Measurements from ENCODE around the gene SLC24A3. TPM values are rescaled to one million over a fixed set of nuclear protein-coding genes. Genes with fewer than 3 reads are reported as not detected.

SLC24A3 gene
- total RNA-seq, 1 experiment from 2014 or later, result not detected

- ChIA-PET POLR2A (no interaction called here), CTCF (no interaction called here)
- DNase-seq (ENCODE audit: low read depth, low spot score) (no peak), ATAC-seq (no peak)
- Histone ChIP-seq H3K4me3 (ENCODE audit: low read depth in 2 of 2, low read length in 2 of 2) (no peak overlapping the region), H3K36me3 (ENCODE audit: control insufficient read depth, insufficient read depth, low read length) (no peaks in the 10 kb centered on the region), H3K27ac (ENCODE audit: low read length) (no peak overlapping the region), H3K27me3 (ENCODE audit: control insufficient read depth, insufficient read depth, low read length) (no peaks in the 10 kb centered on the region), H3K9me3 (ENCODE audit: control insufficient read depth, insufficient read depth, low read depth, low read length) (no peaks in the 10 kb centered on the region), H3K4me1 (ENCODE audit: control insufficient read depth, insufficient read depth, low read length) (no peaks in the 10 kb centered on the region)
- TF ChIP-seq POLR2AphosphoS5 (IDR thresholded peaks at IDR 0.05; ENCODE audit: low read depth, low read length) (no peak), CTCF (IDR thresholded peaks at IDR 0.05) (no peak), TCF7L2 (IDR thresholded peaks at IDR 0.05; ENCODE audit: low read depth, low read length) (no peak)
- intact Hi-C loops (cut with micrococcal nuclease; ENCODE audit: unreplicated experiment) (no loop called here), in situ Hi-C loops (cut with HindIII; ENCODE audit: low pct_unique_long_range_greater_than_20kb, low sequenced_read_pairs) (no loop called here)
- no TSS peak for BruUV-seq (replicated peaks)
Observed at GRCh38 chr20:19363476-19363875, 151.0 kb downstream of the SLC24A3 start.

DNA sequence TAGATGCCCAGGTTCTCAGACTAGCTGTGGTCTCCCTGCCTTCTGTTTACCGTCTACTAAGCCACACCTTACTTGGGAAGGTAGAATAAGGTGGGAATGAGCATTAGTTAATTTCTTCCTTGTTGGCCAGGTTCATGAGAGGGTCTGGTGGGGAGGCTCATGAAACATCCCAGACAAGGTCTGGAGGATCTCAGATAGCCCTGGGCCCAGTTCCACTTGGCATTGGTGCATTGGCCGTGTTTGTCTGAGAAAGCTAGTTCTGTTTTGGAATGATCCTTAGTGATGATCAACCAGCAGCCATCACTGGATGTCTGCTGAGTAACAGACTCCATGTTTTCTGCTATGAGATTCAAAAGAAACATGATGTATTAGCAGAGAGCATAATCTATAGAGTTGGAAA is 155.1 kb downstream of the SLC24A3 start:
- no peaks in the 10 kb centered on the region for H3K36me3 ChIP-seq (ENCODE audit: control insufficient read depth, insufficient read depth, low read length)
- in situ Hi-C loops (cut with HindIII; ENCODE audit: low pct_unique_long_range_greater_than_20kb, low sequenced_read_pairs) (no loop called here), intact Hi-C loops (cut with micrococcal nuclease; ENCODE audit: unreplicated experiment) (no loop called here)
- H3K27ac ChIP-seq (ENCODE audit: low read length), result no peak overlapping the region
- no peaks in the 10 kb centered on the region for H3K9me3 ChIP-seq (ENCODE audit: control insufficient read depth, insufficient read depth, low read depth, low read length)
- TF ChIP-seq REST (IDR thresholded peaks at IDR 0.05; ENCODE audit: insufficient read depth in 1 of 2, low read depth in 2 of 2, low read length in 1 of 2) (no peak), CTCF (IDR thresholded peaks at IDR 0.05) (no peak), POLR2AphosphoS5 (IDR thresholded peaks at IDR 0.05; ENCODE audit: low read depth, low read length) (no peak), SIN3A (IDR thresholded peaks at IDR 0.05; ENCODE audit: borderline replicate concordance, insufficient read depth, low read depth, low read length) (no peak), TCF7L2 (IDR thresholded peaks at IDR 0.05; ENCODE audit: low read depth, low read length) (no peak)
- DNase-seq (ENCODE audit: low read depth, low spot score), result no peak
- no TSS peak for BruUV-seq (replicated peaks)
- no peaks in the 10 kb centered on the region for H3K4me1 ChIP-seq (ENCODE audit: control insufficient read depth, insufficient read depth, low read length)
- H3K27me3 ChIP-seq (ENCODE audit: control insufficient read depth, insufficient read depth, low read length), result no peaks in the 10 kb centered on the region
- POLR2A ChIA-PET, result no interaction called here
- ATAC-seq, result no peak
- H3K4me3 ChIP-seq (ENCODE audit: low read depth in 2 of 2, low read length in 2 of 2), result no peak overlapping the region
- CTCF ChIA-PET, result no interaction called here

- POLR2A ChIA-PET, result no interaction called here
- TF ChIP-seq CTCF (IDR thresholded peaks at IDR 0.05) (no peak), SIN3A (IDR thresholded peaks at IDR 0.05; ENCODE audit: borderline replicate concordance, insufficient read depth, low read depth, low read length) (no peak), POLR2AphosphoS5 (IDR thresholded peaks at IDR 0.05; ENCODE audit: low read depth, low read length) (no peak), REST (IDR thresholded peaks at IDR 0.05; ENCODE audit: insufficient read depth in 1 of 2, low read depth in 2 of 2, low read length in 1 of 2) (no peak), TCF7L2 (IDR thresholded peaks at IDR 0.05; ENCODE audit: low read depth, low read length) (no peak)
- ATAC-seq, result no peak
- CTCF ChIA-PET, result no interaction called here
- Histone ChIP-seq H3K27ac (ENCODE audit: low read length) (no peak overlapping the region), H3K27me3 (ENCODE audit: control insufficient read depth, insufficient read depth, low read length) (0 out of 2 replicates have a peak, but pooled peaks cover 2% of the 10 kb centered on the region), H3K9me3 (ENCODE audit: control insufficient read depth, insufficient read depth, low read depth, low read length) (no peaks in the 10 kb centered on the region), H3K4me3 (ENCODE audit: low read depth in 2 of 2, low read length in 2 of 2) (no peak overlapping the region), H3K36me3 (ENCODE audit: control insufficient read depth, insufficient read depth, low read length) (no peaks in the 10 kb centered on the region), H3K4me1 (ENCODE audit: control insufficient read depth, insufficient read depth, low read length) (no peaks in the 10 kb centered on the region)
- in situ Hi-C loops (cut with HindIII; ENCODE audit: low pct_unique_long_range_greater_than_20kb, low sequenced_read_pairs), result no loop called here
- BruUV-seq (replicated peaks), result no TSS peak
- no peak for DNase-seq (ENCODE audit: low read depth, low spot score)
- intact Hi-C loops (cut with micrococcal nuclease; ENCODE audit: unreplicated experiment), result no loop called here
Observed at GRCh38 chr20:19368351-19368750, 155.9 kb downstream of the SLC24A3 start.

Data from Panc1 (cell line).